Ovary (tissue), 9 donors: ENCODE results near the gene SORCS3. TPM values are rescaled to one million over a fixed set of nuclear protein-coding genes. Genes with fewer than 3 reads are reported as not detected.

Experiments used
- DNase-seq, 5 donors: peaks; one replicate each; pipeline ENCODE4 v3.0.0-alpha.2; 2019 to 2020
- H3K27ac ChIP-seq, 2 donors: fragments of 200-600 bp; one replicate each; pipeline versions ENCODE4 v1.5.1 to v1.8.0; 2019 to 2022
- H3K27me3 ChIP-seq: fragments of 200-600 bp; one replicate; pipeline ENCODE4 v1.8.0; 2022
- H3K36me3 ChIP-seq: fragments of 200-600 bp; sonication (generic); one replicate; pipeline ENCODE4 v1.5.1; 2019
- H3K4me1 ChIP-seq: one replicate; pipeline ENCODE4 v1.8.1; 2013; ENCODE audit warnings: mild to moderate bottlenecking, moderate library complexity; ENCODE audit not compliant: insufficient read depth
- H3K4me3 ChIP-seq: fragments of 200-600 bp; sonication (generic); one replicate; pipeline ENCODE4 v1.5.1; 2017
- H3K9me3 ChIP-seq, 2 donors: fragments of 200-600 bp in 1 of 2; sonication (generic) in 1 of 2; one replicate each; pipeline versions ENCODE4 v1.5.1 to v1.8.1; 2013 to 2019; ENCODE audit warnings: mild to moderate bottlenecking in 1 of 2, moderate library complexity in 1 of 2
- CTCF ChIP-seq, 3 donors: fragments of 450-650 bp in 2 of 3; fragments of 200-600 bp in 1 of 3; IDR thresholded peaks; one replicate each; pipeline versions ENCODE4 v1.5.1 to v1.8.0; 2016 to 2022; ENCODE audit warnings: antibody characterized with exemption in 3 of 3, mild to moderate bottlenecking in 1 of 3
- EP300 ChIP-seq: sonication (generic); formaldehyde crosslinking; IDR thresholded peaks from one replicate; pipeline ENCODE4 v1.6.1; 2017; ENCODE audit warnings: antibody characterized with exemption
- POLR2A ChIP-seq: fragments of 450-650 bp; IDR thresholded peaks from one replicate; pipeline ENCODE4 v1.6.1; 2017; ENCODE audit warnings: antibody characterized with exemption, mild to moderate bottlenecking, moderate library complexity
- WGBS, 3 donors: extraction: QIAGEN DNeasy Blood & Tissue Kit in 1 of 3; methylation state at CpG; one replicate each; pipeline versions ENCODE4 v1.1.5 to v1.1.7; 2013 to 2017; 5-methylcytosine and 5-hydroxymethylcytosine counted together
- intact Hi-C, 4 donors: fragments of 100-400 bp; cut with DNase I; formaldehyde crosslinking; loops; one replicate each; pipeline versions ENCODE4 v1.11.0 to v1.15.1; 2022 to 2023
- polyA plus RNA-seq, 2 donors: library from polyadenylated mRNA; stranded (reverse); fragments of 200-250 nt in 1 of 2; fragments of 350-450 nt in 1 of 2; fragmentation: Illumina TruSeq in 1 of 2; extraction: RNeasy Lipid Tissue Mini Kit (QIAGEN cat#74804) in 1 of 2; gene quantifications; one replicate each; pipeline ENCODE4 v1.2.3, GENCODE V29; 2013 to 2014
- total RNA-seq, 7 donors: library from RNA; depleted of rRNA in 2 of 7; stranded (reverse); fragments of >200 nt in 2 of 7; fragmentation: NEBNext Ultra II Directional in 3 of 7; extraction: Animal tissue kit (Norgen Biotek cat#: 25700) in 3 of 7; gene quantifications; one replicate each; pipeline versions ENCODE4 v1.1.0 to v1.2.4, GENCODE V29; 2016 to 2023
- donor health status: DM: no; HTN: no; CAD: no; lungs with moderate emphysema.
- donor health status: DM: no; HTN: no; CAD: no.
- donor health status: Bipolar disorder and iron deficiency.
- donor health status: DM: yes; HTN: yes; CAD: no.
- donor health status: DM: no; HTN: no; CAD: no.
- donor health status: DM: yes; HTN: yes; CAD: no.

Gene SORCS3
- total and polyA plus RNA-seq, 9 donors = 0.07 to 4.5 (median 0.79) TPM; not detected in 1

DNA sequence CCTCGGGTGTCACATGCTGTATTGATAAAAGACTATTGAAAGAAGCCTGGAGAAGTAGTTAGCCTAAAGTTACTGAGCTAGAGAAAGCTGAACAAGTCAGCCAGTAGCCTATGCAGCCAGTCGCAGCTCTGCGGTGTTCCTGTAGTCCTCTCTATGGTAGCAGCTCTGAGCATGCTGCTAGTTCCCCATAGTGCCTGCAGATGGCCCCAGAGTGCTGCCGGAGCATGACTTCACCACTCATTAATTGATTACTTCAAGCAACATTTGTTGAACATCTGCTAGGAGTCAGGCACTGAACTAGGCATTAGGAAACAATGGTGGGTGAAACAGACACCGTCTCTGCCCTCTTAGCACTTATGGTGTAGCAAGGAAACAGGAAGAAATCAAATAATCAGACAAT is 422.7 kb downstream of the SORCS3 start:
- DNase-seq = no peak
- TF ChIP-seq EP300 = no peak
- no peak for TF ChIP-seq CTCF (IDR thresholded peaks at IDR 0.05)
- no peak for TF ChIP-seq POLR2A
- intact Hi-C loops = no loop called here
- Histone ChIP-seq H3K27me3 (no peaks in the 10 kb centered on the region), H3K9me3 (no peaks in the 10 kb centered on the region), H3K27ac (no peak overlapping the region), H3K4me1 (no peaks in the 10 kb centered on the region), H3K4me3 (no peak overlapping the region), H3K36me3 (no peaks in the 10 kb centered on the region)
- WGBS, 3 donors = 50 to 58% (median 51%) methylated on average over 5 of the region's 5 CpGs

- intact Hi-C loops = no loop called here
- H3K4me3 ChIP-seq = no peak overlapping the region
- no peaks in the 10 kb centered on the region for H3K27me3 ChIP-seq
- WGBS, 3 donors = 57 to 62% (median 60%) methylated on average over 3 of the region's 3 CpGs
- no peaks in the 10 kb centered on the region for H3K36me3 ChIP-seq
- TF ChIP-seq CTCF (IDR thresholded peaks at IDR 0.05) (no peak), POLR2A (no peak), EP300 (no peak)
- H3K9me3 ChIP-seq = no peaks in the 10 kb centered on the region
- no peaks in the 10 kb centered on the region for H3K4me1 ChIP-seq
- no peak for DNase-seq
- H3K27ac ChIP-seq = no peak overlapping the region
These were observed 427.4 kb downstream of the SORCS3 start for GRCh38 chr10:105068497-105068896.

GRCh38 chr10:105070249-105070648 is 429.2 kb downstream of the SORCS3 start:
- WGBS, 3 donors = 53 to 81% (median 68%) methylated on average over 1 of the region's 1 CpG
- TF ChIP-seq CTCF (IDR thresholded peaks at IDR 0.05) (no peak), POLR2A (no peak), EP300 (no peak)
- H3K4me1 ChIP-seq = no peaks in the 10 kb centered on the region
- H3K27me3 ChIP-seq = no peaks in the 10 kb centered on the region
- H3K36me3 ChIP-seq = no peaks in the 10 kb centered on the region
- no peak overlapping the region for H3K27ac ChIP-seq
- intact Hi-C loops = no loop called here
- DNase-seq = no peak
- H3K9me3 ChIP-seq = no peaks in the 10 kb centered on the region
- no peak overlapping the region for H3K4me3 ChIP-seq

DNA sequence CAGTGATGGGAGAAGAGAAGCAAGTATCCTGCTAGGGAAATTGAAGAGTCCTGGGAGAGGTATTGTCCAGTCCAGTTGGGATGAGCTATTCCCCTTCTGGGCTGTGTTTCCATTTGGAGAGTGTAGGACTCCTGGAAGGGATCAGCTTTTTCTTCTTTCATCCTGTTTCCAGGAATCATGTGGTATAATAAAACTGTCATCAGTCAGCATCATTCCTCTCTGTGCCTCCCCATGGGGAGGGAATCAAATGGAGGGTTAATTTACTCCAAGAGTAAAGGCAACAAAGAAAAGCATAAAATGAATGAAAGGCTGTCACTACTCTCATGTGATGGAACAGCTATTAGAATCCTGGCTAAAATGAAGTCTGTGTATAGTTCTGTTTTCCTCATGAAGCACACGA is 429.9 kb downstream of the SORCS3 start:
- TF ChIP-seq CTCF (IDR thresholded peaks at IDR 0.05) (no peak), POLR2A (no peak), EP300 (no peak)
- Histone ChIP-seq H3K4me1 (no peaks in the 10 kb centered on the region), H3K9me3 (no peaks in the 10 kb centered on the region), H3K4me3 (no peak overlapping the region), H3K27me3 (no peaks in the 10 kb centered on the region), H3K36me3 (no peaks in the 10 kb centered on the region), H3K27ac (no peak overlapping the region)
- no peak for DNase-seq
- intact Hi-C loops = no loop called here
- 13 to 23% (median 16%) methylated on average over 1 of the region's 1 CpG for WGBS, 3 donors

DNA sequence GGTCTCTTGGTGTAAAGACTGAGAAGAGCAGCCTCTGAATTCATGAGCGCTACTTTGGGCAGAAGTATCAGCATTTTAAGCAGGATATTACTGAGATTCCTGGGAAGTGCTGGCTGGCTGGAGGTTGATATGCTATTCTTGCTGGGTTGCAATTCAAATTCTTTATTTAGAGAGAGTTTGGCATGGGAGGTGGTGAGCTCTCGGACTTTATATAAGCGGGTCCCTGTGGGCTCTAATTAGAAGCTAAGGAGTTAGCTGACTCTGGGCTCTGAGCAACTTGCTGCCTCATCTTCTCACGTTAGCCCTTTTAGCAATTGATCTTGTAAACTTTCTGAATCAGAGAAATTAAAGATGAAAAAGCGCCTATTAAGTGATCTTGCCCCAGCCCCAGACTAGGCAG is 430.9 kb downstream of the SORCS3 start:
- 61 to 87% (median 83%) methylated on average over 5 of the region's 5 CpGs for WGBS, 3 donors
- no peaks in the 10 kb centered on the region for H3K27me3 ChIP-seq
- DNase-seq = no peak
- TF ChIP-seq POLR2A = no peak
- TF ChIP-seq CTCF (IDR thresholded peaks at IDR 0.05) = no peak
- no peak for TF ChIP-seq EP300
- H3K27ac ChIP-seq = no peak overlapping the region
- H3K9me3 ChIP-seq = no peaks in the 10 kb centered on the region
- intact Hi-C loops = no loop called here
- no peak overlapping the region for H3K4me3 ChIP-seq
- H3K36me3 ChIP-seq = no peaks in the 10 kb centered on the region
- no peaks in the 10 kb centered on the region for H3K4me1 ChIP-seq
